A673 (cell line): ENCODE data around the gene PREX1. TPM values are rescaled to one million over a fixed set of nuclear protein-coding genes. Genes with fewer than 3 reads are reported as not detected.

Experiments used
- BruUV-seq: library from RNA; stranded (reverse); fragments of 400-500 nt; replicated peaks from 2 replicates; lab custom pipeline; 2021; lab: Mats Ljungman, UMichigan
- CTCF ChIA-PET: fragments of 300-600 bp; sonication (Branson Sonifier 250); formaldehyde crosslinking; loops from one replicate; lab custom pipeline; 2022; ENCODE audit warnings: antibody characterized with exemption; lab: Charles Lee
- POLR2A ChIA-PET: fragments of 300-600 bp; sonication (Branson Sonifier 250); formaldehyde crosslinking; loops from one replicate; lab custom pipeline; 2022; ENCODE audit warnings: antibody characterized with exemption; ENCODE audit not compliant: low non-redundant PET; lab: Charles Lee
- DNase-seq: peaks from one replicate; pipeline ENCODE4 v3.0.0-alpha.2; 2015; ENCODE audit warnings: low spot score
- H3K27ac ChIP-seq: fragments of 200-600 bp; sonication (generic); 2 replicates; pipeline ENCODE4 v1.5.1; 2016; ENCODE audit warnings: mixed run types, low read depth, mild to moderate bottlenecking, mixed read lengths, antibody characterized with exemption, low read length; ENCODE audit not compliant: poor library complexity, severe bottlenecking
- H3K27me3 ChIP-seq: fragments of 200-600 bp; sonication (generic); replicated peaks from 2 replicates; pipeline ENCODE4 v1.6.1; 2017; ENCODE audit warnings: mixed run types, low read depth, mild to moderate bottlenecking, mixed read lengths, antibody characterized with exemption, low read length; ENCODE audit not compliant: insufficient read depth, poor library complexity
- H3K36me3 ChIP-seq: fragments of 200-600 bp; sonication (generic); 2 replicates; pipeline ENCODE4 v1.6.1; 2016; ENCODE audit warnings: mixed run types, mild to moderate bottlenecking, mixed read lengths, antibody characterized with exemption, low read length; ENCODE audit not compliant: insufficient read depth, poor library complexity, severe bottlenecking
- H3K4me1 ChIP-seq: fragments of 200-600 bp; sonication (generic); 2 replicates; pipeline ENCODE4 v1.6.1; 2017; ENCODE audit warnings: mixed run types, mild to moderate bottlenecking, mixed read lengths, antibody characterized with exemption, low read length; ENCODE audit not compliant: insufficient read depth, poor library complexity, severe bottlenecking
- H3K4me3 ChIP-seq: fragments of 200-600 bp; sonication (generic); 2 replicates; pipeline ENCODE4 v1.5.1; 2016; ENCODE audit warnings: low read depth, mixed run types, mild to moderate bottlenecking, mixed read lengths, low read length; ENCODE audit not compliant: poor library complexity, severe bottlenecking
- H3K9me3 ChIP-seq: fragments of 200-600 bp; sonication (generic); 2 replicates; pipeline ENCODE4 v1.6.1; 2016; ENCODE audit warnings: mixed run types, low read depth, mild to moderate bottlenecking, mixed read lengths, antibody characterized with exemption, low read length; ENCODE audit not compliant: poor library complexity, severe bottlenecking
- EZH2 ChIP-seq: fragments of 200-600 bp; sonication (generic); IDR thresholded peaks from 2 replicates; pipeline ENCODE4 v1.6.1; 2017; ENCODE audit warnings: borderline replicate concordance, low read depth, mild to moderate bottlenecking, mixed read lengths, antibody characterized with exemption, low read length; ENCODE audit not compliant: poor library complexity, severe bottlenecking
- intact Hi-C: fragments of 100-400 bp; cut with micrococcal nuclease; formaldehyde crosslinking; loops from one replicate; pipeline ENCODE4 v1.10.0; 2022; ENCODE audit not compliant: unreplicated experiment
- total RNA-seq: library from RNA; stranded (reverse); gene quantifications from 2 replicates; pipeline ENCODE4 v1.2.3, GENCODE V29; 2021
- TF ChIP-seq, protein P1 (sequence below): fragments of 300-800, 200-600 bp; sonication (generic); conservative IDR thresholded peaks from 2 replicates; pipeline ENCODE4 v1.5.1; 2017; ENCODE audit warnings: low read depth, mild to moderate bottlenecking, antibody characterized with exemption, low read length, moderate library complexity, mixed read lengths

PREX1 gene
- total RNA-seq, 1 experiment from 2014 or later: 145 TPM

GRCh38 chr20:48808382-48809034 is 19.3 kb downstream of the PREX1 start:
- Histone ChIP-seq H3K9me3 (peaks cover 22% of the 10 kb centered on the region), H3K4me3 (no peak overlapping the region), H3K36me3 (peaks cover 52% of the 10 kb centered on the region), H3K27ac (no peak overlapping the region), H3K27me3 (no peaks in the 10 kb centered on the region), H3K4me1 (no peaks in the 10 kb centered on the region)
- DNase-seq: no peak
- POLR2A ChIA-PET: no interaction called here
- intact Hi-C loops: no loop called here
- no TSS peak for BruUV-seq
- CTCF ChIA-PET: no interaction called here
- TF ChIP-seq EZH2: no peak
- TF ChIP-seq, protein P1, sequence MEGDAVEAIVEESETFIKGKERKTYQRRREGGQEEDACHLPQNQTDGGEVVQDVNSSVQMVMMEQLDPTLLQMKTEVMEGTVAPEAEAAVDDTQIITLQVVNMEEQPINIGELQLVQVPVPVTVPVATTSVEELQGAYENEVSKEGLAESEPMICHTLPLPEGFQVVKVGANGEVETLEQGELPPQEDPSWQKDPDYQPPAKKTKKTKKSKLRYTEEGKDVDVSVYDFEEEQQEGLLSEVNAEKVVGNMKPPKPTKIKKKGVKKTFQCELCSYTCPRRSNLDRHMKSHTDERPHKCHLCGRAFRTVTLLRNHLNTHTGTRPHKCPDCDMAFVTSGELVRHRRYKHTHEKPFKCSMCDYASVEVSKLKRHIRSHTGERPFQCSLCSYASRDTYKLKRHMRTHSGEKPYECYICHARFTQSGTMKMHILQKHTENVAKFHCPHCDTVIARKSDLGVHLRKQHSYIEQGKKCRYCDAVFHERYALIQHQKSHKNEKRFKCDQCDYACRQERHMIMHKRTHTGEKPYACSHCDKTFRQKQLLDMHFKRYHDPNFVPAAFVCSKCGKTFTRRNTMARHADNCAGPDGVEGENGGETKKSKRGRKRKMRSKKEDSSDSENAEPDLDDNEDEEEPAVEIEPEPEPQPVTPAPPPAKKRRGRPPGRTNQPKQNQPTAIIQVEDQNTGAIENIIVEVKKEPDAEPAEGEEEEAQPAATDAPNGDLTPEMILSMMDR: no peak

DNA sequence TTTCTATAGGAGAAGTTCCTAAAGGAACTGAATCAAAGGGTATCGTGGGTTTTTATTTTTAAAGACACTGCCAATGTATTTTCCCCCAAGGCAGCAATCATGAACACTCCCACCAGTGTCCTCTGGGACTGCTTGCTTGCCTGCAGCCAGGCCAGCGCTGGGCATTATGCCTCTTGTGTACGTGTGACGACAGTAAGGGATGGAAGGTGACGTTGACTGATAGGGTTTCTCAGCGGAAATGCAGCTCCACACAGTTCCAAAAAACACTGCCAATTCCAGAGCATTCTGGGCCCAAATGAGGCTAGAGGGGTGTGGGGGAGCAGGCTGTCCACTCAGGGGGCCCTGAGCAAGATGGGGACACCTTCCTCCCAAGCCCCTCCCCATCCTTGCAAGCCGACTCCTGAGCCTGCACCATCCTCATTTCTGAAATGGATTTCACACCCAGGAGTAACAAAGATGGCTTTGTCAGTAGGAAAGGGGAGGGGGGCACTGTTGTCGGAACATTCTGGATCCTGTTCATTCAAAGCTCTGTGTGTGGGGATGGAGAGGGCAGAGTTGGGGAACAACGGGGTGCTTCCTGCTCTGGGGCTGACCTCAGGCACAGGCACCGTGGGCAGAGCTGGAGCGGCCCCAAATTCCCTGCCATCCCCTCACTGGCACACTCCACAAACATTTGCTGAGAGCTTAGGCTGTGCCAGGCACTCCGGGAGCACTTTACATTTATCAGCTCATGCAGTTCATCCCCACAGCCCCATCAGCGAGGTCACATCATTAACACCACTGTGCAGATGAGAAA is 20.0 kb downstream of the PREX1 start:
- H3K27ac ChIP-seq: no peak overlapping the region
- H3K36me3 ChIP-seq: peaks cover 48% of the 10 kb centered on the region
- BruUV-seq: no TSS peak
- ChIA-PET CTCF (no interaction called here), POLR2A (no interaction called here)
- H3K4me3 ChIP-seq: no peak overlapping the region
- no peak for DNase-seq
- no peak for TF ChIP-seq EZH2
- TF ChIP-seq, protein P1: no peak
- intact Hi-C loops: no loop called here
- H3K9me3 ChIP-seq: peaks cover 22% of the 10 kb centered on the region
- H3K4me1 ChIP-seq: no peaks in the 10 kb centered on the region
- no peaks in the 10 kb centered on the region for H3K27me3 ChIP-seq

GRCh38 chr20:48807051-48807450 is 20.7 kb downstream of the PREX1 start:
- Histone ChIP-seq H3K4me3 (no peak overlapping the region), H3K36me3 (peaks cover 44% of the 10 kb centered on the region), H3K9me3 (peaks cover 22% of the 10 kb centered on the region), H3K4me1 (no peaks in the 10 kb centered on the region), H3K27me3 (no peaks in the 10 kb centered on the region), H3K27ac (no peak overlapping the region)
- POLR2A ChIA-PET: no interaction called here
- BruUV-seq: TSS peak; percentile 6
- CTCF ChIA-PET: no interaction called here
- DNase-seq: no peak
- TF ChIP-seq, protein P1: no peak
- no peak for TF ChIP-seq EZH2
- intact Hi-C loops: no loop called here
